HG03095 (cell line): ENCODE results near the gene LIMS4.
"Not testable (repeated sequence)": the region's sequence is repeated elsewhere in the genome, so short reads cannot be mapped to it uniquely, and the experiment has no call there.

Experiments used
- ATAC-seq: cut with Tn5 transposase; IDR thresholded peaks from one replicate; pipeline ENCODE4 v1.9.1; 2021; ENCODE audit warnings: moderate library complexity; ENCODE audit not compliant: unreplicated experiment

LIMS4 gene

DNA sequence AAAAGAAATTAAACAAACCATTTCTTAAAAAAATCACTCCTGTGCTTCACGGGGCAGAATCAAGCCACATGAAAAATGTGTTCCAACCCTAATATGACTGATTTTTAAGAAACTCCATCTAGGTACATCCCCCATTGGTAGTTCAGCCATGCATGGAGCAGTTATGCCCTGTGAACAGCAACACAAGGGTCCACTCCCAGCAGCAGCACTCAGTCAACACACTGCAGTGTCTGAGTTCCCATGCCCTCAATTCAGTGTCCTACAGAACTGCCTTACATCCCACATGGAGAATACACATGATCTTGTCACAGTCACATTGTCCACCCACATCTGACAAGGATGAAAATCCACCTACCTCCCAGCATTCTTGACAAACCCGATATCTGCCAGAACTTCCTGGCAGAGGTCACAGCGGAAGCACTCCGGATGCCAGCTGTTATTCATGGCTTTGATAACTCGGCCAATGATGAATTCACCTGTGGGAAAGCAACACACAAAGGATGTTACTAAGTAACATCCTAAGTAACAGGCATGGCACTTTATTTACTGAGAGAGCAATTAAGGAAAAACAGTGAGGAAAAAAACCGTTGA lies 17.4 kb downstream of the LIMS4 start:
- not testable (repeated sequence) for ATAC-seq

DNA sequence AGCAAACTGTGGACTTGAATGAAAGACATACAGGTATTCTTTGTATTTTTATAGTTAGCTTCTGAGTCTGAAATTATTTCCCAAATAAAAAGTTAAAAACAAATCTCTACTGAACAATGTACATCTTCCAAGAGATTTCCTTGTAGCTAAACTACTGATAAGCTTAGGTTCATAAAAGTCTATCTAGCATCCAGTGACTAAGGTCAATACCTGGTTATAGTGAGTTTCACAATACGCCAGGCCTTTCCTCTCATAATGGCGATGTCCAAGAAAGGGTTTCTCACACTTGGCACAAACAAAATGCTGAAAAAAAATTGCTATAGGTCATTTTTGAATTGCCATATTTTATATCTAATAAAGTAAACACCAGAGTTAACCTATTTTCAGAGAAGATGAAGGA lies 21.7 kb downstream of the LIMS4 start:
- ATAC-seq: not testable (repeated sequence)

DNA sequence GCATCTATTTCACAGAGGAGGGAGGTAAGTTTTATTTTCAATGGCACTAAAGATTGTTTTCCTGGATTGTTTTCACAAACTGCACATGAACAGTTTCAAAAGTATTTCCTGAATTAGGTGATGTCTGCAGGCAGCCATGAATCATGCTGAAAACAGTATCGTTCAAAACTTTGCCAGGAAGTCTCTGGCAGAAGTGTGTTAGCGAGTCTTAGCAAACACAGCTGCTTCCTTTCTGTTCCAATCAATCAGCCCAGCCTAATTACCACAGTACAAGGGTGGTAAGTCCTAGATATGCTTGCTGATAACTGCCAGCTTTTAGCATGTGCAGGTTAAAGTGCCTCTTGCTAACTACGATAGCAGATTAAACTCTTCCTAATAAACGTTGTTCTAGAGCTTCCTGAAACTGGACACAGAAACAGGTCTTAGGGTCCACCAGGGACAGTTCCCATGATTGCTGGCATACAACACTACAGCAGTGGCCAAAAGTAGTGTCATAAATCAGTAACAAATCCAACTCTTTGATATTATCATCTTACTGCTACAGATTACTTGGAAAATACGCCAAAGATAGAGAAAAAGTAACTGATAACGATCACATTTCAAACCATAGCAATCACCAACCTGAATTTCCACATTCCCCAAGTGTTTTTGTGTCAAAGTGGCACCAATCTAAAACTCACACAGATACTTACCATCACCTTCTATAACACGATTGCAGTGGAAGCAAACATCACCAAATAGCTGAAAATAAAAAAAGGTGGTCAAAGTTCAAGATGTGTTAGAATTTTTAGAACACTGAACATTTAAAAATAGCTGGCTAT lies 23.3 kb downstream of the LIMS4 start:
- ATAC-seq: not testable (repeated sequence)

DNA sequence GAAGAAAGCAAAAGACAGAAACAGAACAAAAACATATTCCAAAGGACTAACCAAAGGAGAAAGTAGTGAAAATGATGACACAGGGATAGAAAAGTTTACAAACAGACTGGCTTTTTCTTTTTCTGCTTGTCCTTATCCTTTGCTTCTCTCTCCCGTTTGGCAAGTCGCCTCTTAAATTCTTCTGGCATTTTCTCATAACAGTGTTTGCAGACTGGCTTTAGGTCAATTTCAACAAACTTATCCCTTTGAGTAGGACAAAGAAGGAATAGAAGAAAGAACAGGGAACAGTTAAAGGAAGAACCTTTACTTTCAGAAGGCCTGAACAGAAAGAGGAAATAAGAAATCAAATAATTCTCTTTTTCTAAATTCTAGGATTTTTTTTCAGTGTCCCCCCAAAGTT lies 26.0 kb downstream of the LIMS4 start:
- ATAC-seq: not testable (repeated sequence)

DNA sequence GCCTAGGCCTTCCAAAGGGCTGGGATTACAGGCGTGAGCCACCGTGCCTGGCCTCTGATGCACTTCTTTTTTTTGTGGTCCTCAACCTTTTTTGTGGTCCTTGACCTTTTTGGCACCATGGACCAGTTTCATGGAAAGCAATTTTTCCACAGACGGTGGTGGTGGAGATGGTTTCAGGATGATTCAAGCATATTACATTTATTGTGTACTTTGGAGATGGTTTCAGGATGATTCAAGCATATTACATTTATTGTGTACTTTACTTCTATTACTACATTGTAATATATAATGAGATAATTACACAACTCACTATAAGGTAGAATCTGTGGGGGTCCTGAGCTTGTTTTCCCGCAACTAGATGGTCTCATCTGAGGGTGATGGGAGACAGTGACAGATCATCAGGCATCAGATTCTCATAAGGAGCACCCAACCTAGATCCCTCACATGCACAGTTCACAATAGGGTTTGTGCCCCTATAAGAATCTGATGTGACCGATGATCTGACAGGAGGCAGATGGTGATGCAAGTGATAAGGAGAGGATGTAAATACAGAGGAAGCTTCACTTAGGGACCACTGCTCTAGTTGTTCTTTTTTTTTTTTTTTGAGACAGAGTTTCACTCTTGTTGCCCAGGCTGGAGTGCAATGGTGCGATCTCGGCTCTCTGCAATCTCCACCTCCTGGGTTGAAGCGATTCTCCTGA lies 29.2 kb downstream of the LIMS4 start:
- ATAC-seq: not testable (repeated sequence)

DNA sequence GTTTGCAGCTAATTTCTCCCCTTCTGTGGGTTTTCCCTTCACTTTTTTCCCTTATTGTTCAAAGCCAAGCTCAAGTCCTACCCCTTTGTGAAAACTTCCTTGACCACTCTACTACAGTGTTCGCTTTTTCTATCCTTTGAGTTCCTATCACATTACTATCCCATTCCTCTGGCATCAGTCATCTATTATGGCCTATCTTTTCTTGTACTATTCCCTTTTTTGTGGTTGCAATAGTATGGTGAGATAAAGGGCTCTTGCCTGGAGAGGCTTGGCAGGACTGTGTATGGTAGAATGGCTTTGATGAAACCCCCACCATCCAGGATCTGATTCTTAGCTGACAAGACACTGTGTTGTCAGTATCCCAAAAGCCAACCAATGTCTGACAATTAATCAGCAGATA lies 30.7 kb downstream of the LIMS4 start:
- not testable (repeated sequence) for ATAC-seq

DNA sequence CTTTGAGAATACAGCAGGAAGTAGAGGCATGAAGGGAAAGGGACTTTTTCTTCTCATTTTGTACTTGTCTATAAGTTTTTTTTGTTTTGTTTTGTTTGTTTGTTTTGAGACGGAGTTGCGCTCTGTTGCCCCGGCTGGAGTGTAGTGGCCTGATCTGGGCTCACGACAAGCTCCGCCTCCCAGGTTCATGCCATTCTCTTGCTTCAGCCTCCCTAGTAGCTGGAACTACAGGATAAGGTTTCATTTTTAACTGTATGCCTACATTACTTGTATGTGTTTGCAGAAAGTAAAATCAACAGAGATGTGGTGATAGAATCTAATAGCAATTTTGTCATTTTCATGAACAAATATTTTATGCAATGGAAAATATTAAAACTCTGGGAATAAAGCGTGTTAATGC lies 38.1 kb downstream of the LIMS4 start:
- not testable (repeated sequence) for ATAC-seq

DNA sequence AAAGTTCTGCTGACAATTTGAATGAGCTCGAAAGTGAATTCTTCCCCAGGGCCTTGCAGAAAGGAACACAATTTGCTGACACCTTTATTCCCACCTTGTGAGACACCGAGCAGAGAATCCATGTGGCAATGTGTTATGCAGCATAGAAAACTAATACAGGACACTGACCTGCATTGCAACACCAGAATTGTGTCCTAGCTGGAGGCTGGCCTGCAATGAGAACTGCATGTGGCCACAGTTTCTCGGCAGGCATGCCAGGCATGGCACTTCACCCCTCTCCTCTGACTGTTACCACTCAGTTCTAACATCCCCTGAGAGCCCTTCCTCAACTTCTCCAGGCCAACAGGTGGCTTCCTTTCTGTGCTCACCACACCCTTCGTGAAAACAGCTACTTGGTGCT lies 46.9 kb downstream of the LIMS4 start:
- not testable (repeated sequence) for ATAC-seq

DNA sequence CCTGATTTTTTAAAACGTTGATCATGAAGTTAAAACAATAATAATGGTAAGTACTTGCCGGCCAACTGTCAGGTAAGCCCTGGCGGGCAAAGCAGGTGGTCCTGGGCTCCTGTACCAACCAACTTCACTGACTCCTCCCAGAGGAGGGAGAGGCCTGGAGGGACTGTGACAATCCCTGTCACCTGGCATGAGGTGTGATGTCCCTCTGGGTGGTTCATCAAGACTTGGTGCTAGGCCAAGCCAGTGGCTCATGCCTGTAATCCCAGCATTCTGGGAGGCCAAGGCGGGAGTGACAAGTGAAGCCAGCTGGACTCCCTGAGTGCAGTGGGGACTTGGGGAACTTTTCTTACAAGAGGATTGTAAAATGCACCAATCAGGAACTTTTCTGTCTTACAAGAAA lies 48.2 kb downstream of the LIMS4 start:
- ATAC-seq: not testable (repeated sequence)

DNA sequence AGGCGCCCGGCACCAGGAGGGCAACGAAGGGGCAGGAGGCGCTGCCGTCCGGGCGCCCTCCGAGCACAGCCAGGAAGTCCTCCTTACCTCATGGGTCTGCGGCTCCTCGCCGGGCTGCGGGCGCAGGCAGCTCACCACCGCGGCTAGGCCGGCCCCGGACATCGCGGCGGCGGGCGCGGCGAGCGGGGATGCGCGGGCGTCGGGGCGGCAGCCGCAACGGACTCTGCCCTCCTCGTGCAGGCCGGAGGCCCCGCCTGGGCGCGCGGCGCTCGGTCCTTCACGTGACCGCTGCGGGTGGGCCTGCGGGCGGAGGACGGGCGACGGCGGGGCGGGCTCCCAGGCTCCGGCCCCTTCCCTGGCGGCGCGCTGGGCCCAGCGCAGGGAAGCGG lies 49.0 kb downstream of the LIMS4 start:
- ATAC-seq: not testable (repeated sequence)

DNA sequence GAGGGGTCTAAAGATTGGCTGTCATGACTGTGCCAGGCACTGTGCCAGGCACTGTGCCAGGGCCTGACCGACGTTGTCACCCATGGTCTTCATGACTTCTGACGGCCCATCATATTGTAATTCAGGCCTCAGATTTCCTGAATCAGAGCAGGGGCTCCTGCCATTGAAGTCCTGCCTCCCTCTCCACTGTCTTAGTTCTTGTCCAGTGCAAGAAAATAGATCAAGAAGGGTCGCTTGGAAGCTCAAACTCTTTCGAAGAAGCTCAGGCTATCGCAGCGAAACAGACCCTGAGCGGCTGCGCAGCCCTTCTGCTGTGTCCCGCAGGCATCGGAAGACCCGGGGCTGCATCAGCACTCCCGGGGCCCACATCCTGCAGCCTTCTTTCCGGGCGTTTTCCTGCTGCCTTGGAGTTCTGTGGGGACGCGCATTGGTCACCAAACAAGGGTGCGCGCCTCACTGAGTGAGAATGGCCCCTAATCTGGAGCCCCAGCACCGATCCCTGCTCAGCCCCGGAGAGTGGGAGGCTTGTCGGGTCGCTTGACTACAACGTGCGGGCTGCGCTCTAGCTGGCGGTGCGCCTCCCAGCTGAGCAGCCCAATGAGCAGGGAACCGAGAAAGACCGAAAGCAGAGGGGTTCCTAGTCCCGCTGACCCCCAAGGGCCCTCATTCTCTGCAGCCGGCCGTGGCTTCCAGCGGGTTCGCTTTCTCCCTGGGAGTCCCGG lies 49.6 kb downstream of the LIMS4 start:
- not testable (repeated sequence) for ATAC-seq

DNA sequence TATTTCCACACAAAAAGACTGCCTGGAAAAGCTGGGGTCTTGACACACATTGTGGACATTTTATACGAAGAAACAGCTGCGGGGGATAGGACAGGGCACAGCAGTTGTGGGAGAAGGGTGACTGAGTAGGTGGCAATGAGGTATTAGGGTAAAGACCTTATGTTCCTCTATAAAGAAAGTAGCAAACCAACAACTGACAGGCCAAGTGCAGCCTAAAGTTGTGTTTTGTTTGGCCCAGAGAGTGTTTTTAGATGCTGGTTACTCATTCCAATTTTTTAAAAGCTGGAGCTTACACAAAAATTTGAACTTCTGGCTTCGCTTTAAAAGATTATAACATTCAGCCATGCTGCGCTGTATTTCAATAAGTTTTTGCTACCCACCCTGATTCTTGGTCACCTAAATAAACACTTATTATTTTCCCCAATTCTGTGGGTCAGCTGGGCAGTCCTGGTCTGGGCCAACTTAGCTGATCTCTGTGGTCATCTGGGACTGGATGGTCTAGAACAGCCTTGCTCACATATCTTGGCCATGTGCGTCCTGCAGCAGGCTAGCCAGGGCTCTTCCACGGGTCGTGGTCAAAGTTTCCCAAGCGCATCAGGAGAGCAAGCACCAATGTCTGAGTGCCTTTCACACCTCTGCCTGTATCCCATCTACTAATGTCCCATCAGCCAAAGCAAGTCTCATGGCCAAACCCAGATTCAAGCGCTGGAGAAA lies 51.8 kb downstream of the LIMS4 start:
- not testable (repeated sequence) for ATAC-seq

DNA sequence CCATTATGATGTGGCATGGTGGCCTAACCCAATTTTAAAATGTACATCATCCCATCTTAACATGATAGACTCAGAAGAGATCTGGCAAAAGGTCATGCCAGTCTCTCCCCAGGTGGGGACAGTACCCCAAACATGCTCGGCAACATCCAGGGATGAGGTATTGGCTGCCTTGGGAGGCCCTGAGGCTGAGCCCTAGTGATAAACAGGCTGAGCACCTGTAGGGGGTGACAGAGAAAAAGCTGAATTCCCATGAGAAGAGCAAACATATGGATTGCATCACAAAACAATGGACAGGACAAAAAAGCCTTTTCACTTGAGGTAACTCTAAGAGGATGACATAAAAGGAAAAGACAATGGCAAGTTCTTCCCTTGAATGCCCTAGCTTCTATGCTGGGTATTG lies 65.5 kb downstream of the LIMS4 start:
- not testable (repeated sequence) for ATAC-seq

DNA sequence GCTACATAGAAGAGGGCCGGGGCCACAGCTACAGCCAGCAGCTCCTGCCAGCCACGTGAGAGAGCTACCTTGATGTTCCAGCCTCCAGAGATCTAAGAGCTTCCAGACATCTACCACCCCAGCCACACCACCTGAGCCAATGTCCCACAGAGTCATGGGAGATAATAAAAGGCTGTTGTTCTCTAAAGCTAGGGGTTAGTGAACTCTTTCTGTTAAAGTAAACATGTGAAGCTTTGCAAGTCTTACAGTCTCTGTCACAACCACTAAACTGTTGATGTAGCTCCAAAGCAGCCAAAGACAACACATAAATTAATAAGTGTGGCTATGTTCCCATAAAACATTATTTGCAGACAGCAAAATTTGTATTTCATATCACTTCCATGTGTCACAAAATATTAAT lies 67.6 kb downstream of the LIMS4 start:
- not testable (repeated sequence) for ATAC-seq

DNA sequence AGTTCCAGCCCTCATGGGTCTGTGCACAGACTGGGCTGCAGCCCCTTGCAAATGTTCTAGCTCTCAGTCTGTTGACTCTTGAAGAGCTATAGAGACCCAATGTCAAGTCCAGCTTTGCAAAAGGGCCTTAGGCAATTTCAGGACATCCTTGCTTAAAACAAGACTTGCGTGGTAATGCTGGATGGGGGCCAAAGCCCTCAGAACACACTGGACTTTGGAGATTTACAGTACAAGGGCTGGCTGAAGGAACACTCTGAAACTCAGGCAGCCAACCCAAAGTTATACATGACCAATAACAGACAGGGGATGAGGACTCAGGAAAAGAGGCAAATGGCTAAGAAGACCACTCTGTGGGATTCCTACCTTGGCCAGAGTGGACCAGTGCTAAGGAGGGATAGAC lies 68.4 kb downstream of the LIMS4 start:
- ATAC-seq: not testable (repeated sequence)

DNA sequence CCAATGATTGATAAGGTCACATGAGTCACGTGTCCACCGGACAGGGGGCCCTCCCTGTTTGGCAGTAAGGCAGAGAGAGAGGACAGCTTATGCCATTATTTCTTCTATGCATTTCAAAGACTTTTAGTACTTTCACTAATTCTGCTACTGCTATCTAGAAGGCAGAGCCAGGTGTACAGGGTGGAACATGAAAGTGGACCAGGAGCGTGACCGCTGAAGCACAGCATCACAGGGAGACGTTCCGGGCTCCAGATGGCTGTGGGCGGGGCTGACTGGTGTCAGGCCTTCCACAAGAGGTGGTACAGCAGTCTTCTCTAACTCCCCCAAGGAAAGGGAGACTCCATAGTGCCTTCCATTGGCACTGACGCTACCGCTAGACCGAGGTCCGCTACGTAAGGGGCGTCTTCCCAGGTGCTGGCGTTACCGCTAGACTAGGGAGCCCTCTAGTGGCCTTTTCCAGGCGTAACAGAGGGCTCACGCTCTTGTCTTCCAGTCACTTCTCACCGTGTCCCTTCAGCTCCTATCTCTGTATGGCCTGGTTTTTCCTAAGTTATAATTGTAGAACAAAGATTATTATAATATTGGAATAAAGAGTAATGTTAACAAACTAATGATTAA lies 71.5 kb downstream of the LIMS4 start:
- peak; percentile 72 for ATAC-seq

DNA sequence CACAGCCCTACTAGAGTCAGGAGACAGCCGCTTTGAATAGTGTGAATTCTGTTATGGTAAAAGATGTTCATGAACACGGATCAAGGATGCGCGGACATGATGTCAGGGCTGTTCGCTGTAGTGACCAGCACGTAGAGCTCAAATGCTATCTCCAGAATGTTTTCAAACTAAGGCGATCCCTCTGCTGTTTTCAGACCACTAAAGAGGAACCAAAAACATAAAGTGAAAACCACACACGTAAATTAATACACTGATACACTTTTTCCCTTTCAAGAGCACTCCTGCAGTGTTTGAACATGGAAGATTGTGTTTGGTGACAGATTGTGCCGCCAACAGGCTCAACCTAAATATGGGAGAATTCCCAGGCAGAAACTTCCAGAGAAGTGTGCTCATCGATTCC lies 73.2 kb downstream of the LIMS4 start:
- not testable (repeated sequence) for ATAC-seq

DNA sequence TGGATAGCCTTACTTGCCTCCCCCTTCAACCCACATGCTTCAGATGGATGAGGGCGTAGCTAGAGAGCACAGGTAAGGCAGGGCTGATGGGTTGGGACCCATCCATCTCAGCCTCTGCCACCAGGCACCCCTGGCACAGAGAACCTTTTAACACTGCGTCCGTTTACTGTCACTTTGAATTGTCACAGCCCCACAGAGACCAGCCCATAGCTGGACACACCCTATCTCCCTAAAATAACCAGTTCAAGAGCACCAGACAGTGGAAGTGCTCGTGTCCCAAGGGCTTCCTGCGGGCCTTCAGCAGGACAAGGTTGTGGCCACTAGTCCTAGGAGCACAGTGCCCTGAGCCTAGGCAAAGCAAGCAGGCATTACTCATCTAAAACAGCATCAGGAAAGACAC lies 76.6 kb downstream of the LIMS4 start:
- not testable (repeated sequence) for ATAC-seq
